IPS-NIHi7 (cell line): ENCODE data around the gene C19orf12.

Experiments used
- DNase-seq: peaks from one replicate; pipeline ENCODE4 v3.0.0; 2012; ENCODE audit warnings: mixed read lengths; ENCODE audit errors: extremely low spot score

C19orf12 gene

GRCh38 chr19:29663861-29664752 is 51.0 kb downstream of the C19orf12 start:
- no peak for DNase-seq

GRCh38 chr19:29662604-29663404 is 52.3 kb downstream of the C19orf12 start:
- no peak for DNase-seq

GRCh38 chr19:29662278-29662603 is 52.8 kb downstream of the C19orf12 start:
- DNase-seq: no peak

GRCh38 chr19:29660835-29661234 is 54.2 kb downstream of the C19orf12 start:
- no peak for DNase-seq

- DNase-seq: no peak
Observed at GRCh38 chr19:29658221-29658991, 56.7 kb downstream of the C19orf12 start.

- DNase-seq: no peak
Observed at GRCh38 chr19:29655648-29656335, 59.3 kb downstream of the C19orf12 start.

- DNase-seq: no peak
Observed at GRCh38 chr19:29653398-29653797, 61.7 kb downstream of the C19orf12 start.

GRCh38 chr19:29651622-29652394 is 63.3 kb downstream of the C19orf12 start:
- DNase-seq: no peak

- DNase-seq: no peak
Observed at GRCh38 chr19:29650772-29651387, 64.2 kb downstream of the C19orf12 start.
